ENCODE results near the gene HOXB4. TPM values are rescaled to one million over a fixed set of nuclear protein-coding genes. Genes with fewer than 3 reads are reported as not detected.

The HOXB4 gene
- total RNA-seq, 1 experiment from 2014 or later, result not detected

DNA sequence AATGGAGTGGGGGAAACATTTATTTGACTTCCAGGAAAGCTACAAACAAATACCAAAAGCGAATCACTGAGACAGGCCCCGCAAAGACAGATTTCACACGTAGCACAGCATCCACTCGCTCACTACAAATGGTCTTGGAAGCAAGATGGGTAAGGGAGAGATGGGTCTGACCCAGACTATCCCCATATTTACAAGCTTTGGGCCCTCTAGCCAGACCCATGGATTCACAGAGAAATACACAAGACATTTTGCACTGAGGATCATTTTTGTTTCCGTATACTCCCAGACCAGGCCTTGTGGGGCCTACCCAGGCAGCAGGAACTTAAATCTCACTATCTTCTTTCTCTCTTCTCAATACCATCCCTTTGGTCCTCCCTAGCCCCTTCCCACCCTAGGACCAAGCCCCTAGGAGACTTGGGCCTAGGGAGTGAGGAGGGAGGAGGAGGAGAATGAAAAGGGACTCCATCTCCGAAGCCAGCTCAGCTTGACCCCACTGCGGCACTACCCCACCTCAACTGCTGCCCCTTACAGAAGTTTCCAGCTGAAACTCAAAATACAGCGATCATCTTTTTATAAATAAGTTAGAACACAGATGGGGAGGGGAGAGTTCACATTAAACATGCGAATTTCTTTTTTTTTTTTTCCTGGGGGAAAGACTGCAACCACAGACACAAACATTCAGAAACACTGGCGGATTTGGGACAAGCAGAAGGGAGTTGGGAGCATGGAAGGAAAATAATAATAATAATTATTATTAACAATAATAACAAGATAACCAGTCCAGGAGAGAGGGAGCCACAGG is 13.3 kb upstream of the HOXB4 start:
- H3K14ac ChIP-seq (ENCODE audit: insufficient read depth, low read length), result no peak overlapping the region
- no peaks in the 10 kb centered on the region for H4K20me1 ChIP-seq (ENCODE audit: control insufficient read depth, insufficient read depth, insufficient read length)
- H2BK5ac ChIP-seq (ENCODE audit: insufficient read length, low read length), result no peak overlapping the region
- no peak overlapping the region for H2BK120ac ChIP-seq (ENCODE audit: low read depth, low read length, poor library complexity, severe bottlenecking)
- no peak overlapping the region for H3K4me2 ChIP-seq (ENCODE audit: insufficient read depth, insufficient read length, low read length)
- no peak overlapping the region for H3K27ac ChIP-seq (ENCODE audit: insufficient read length, low read depth, low read length)
- no peak overlapping the region for H3T11ph ChIP-seq (ENCODE audit: low read length)
- H2BK15ac ChIP-seq (ENCODE audit: low read depth, low read length), result no peak overlapping the region
- H2AFZ ChIP-seq (ENCODE audit: low read length), result no peak overlapping the region
- no peak overlapping the region for H3K56ac ChIP-seq (ENCODE audit: insufficient read length, low read depth, low read length)
- DNase-seq, result no peak
- H4K91ac ChIP-seq (ENCODE audit: insufficient read length, low read depth, low read length), result no peak overlapping the region
- no peak overlapping the region for H4K5ac ChIP-seq (ENCODE audit: insufficient read length, low read depth, low read length)
- H2AK5ac ChIP-seq (ENCODE audit: insufficient read length, low read length), result no peak overlapping the region
- no peaks in the 10 kb centered on the region for H3K9me3 ChIP-seq (ENCODE audit: control insufficient read depth, low read depth, low read length)
- peaks cover 7 to 13% of the 10 kb centered on the region in 2 experiments; a peak in 3 of 5 replicates for H3K9me3 Mint-ChIP-seq
- no peaks in the 10 kb centered on the region for H3K36me3 Mint-ChIP-seq (ENCODE audit: insufficient read depth in 1 of 3, low read depth in 3 of 3)
- H3K79me2 ChIP-seq (ENCODE audit: insufficient read depth, low read length), result no peaks in the 10 kb centered on the region
- H3K79me1 ChIP-seq (ENCODE audit: insufficient read depth, low read depth, low read length, poor library complexity, severe bottlenecking), result no peaks in the 10 kb centered on the region
- H2BK20ac ChIP-seq (ENCODE audit: low read depth, low read length, poor library complexity, severe bottlenecking), result no peak overlapping the region
- no peaks in the 10 kb centered on the region for H3K4me1 ChIP-seq (ENCODE audit: insufficient read depth, low read length)
- H3K23me2 ChIP-seq (ENCODE audit: insufficient read length, low read depth, low read length, poor library complexity, severe bottlenecking), result no peaks in the 10 kb centered on the region
- H3K9ac ChIP-seq (ENCODE audit: extremely low read depth, insufficient read length, low read length), result no peak overlapping the region
- H3K4me1 Mint-ChIP-seq, result peaks cover 3 to 21% of the 10 kb centered on the region in 2 experiments
- no peak overlapping the region for H4K8ac ChIP-seq (replicated peaks; ENCODE audit: insufficient read length, low read depth, low read length)
- WGBS (ENCODE audit: extremely low coverage, insufficient read length, low lambda C conversion rate), result no CpG with 5 or more reads among the region's 10 CpGs
- H3K4ac ChIP-seq (ENCODE audit: low read depth, low read length), result no peak overlapping the region
- H3K4me3 Mint-ChIP-seq, result no peak overlapping the region
- H3K27ac Mint-ChIP-seq, result no peak overlapping the region
- peaks cover 100% of the 10 kb centered on the region for H3K27me3 Mint-ChIP-seq (ENCODE audit: low read depth)
- H3K23ac ChIP-seq (ENCODE audit: insufficient read length, low read depth, low read length), result no peak overlapping the region
- H3K27me3 ChIP-seq (ENCODE audit: insufficient read depth, low read length), result peaks cover 99% of the 10 kb centered on the region
- TF ChIP-seq, protein P1, sequence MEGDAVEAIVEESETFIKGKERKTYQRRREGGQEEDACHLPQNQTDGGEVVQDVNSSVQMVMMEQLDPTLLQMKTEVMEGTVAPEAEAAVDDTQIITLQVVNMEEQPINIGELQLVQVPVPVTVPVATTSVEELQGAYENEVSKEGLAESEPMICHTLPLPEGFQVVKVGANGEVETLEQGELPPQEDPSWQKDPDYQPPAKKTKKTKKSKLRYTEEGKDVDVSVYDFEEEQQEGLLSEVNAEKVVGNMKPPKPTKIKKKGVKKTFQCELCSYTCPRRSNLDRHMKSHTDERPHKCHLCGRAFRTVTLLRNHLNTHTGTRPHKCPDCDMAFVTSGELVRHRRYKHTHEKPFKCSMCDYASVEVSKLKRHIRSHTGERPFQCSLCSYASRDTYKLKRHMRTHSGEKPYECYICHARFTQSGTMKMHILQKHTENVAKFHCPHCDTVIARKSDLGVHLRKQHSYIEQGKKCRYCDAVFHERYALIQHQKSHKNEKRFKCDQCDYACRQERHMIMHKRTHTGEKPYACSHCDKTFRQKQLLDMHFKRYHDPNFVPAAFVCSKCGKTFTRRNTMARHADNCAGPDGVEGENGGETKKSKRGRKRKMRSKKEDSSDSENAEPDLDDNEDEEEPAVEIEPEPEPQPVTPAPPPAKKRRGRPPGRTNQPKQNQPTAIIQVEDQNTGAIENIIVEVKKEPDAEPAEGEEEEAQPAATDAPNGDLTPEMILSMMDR (conservative IDR thresholded peaks at IDR 0.05), result no peak
- no peak overlapping the region for H2BK12ac ChIP-seq (ENCODE audit: insufficient read length, low read depth, low read length)
- H3K18ac ChIP-seq (ENCODE audit: insufficient read length, low read depth, low read length), result no peak overlapping the region

Measured in H9 (cell line).